Measurements from ENCODE around the gene MRPL41. TPM values are rescaled to one million over a fixed set of nuclear protein-coding genes. Genes with fewer than 3 reads are reported as not detected.

The MRPL41 gene
- total RNA-seq, 1 experiment from 2014 or later: 66.6 TPM

- TF ChIP-seq EZH2 (IDR thresholded peaks at IDR 0.05; ENCODE audit: borderline replicate concordance, low read depth, low read length, poor library complexity, severe bottlenecking) (no peak), CTCF (conservative IDR thresholded peaks at IDR 0.05; ENCODE audit: low read depth, low read length) (no peak)
- H3K4me3 ChIP-seq (ENCODE audit: low read depth, low read length, poor library complexity, severe bottlenecking): no peak overlapping the region
- H3K9me3 ChIP-seq (ENCODE audit: low read depth, low read length, poor library complexity, severe bottlenecking): no peaks in the 10 kb centered on the region
- H3K36me3 ChIP-seq (ENCODE audit: insufficient read depth, low read length, poor library complexity, severe bottlenecking): no peaks in the 10 kb centered on the region
- no peak overlapping the region for H3K27ac ChIP-seq (ENCODE audit: low read depth, low read length, poor library complexity, severe bottlenecking)
- intact Hi-C loops (cut with micrococcal nuclease; ENCODE audit: unreplicated experiment): no loop called here
- DNase-seq (ENCODE audit: low spot score): no peak
- peaks cover 5% of the 10 kb centered on the region for H3K4me1 ChIP-seq (ENCODE audit: insufficient read depth, low read length, poor library complexity, severe bottlenecking)
- H3K27me3 ChIP-seq (replicated peaks; ENCODE audit: insufficient read depth, low read depth, low read length, poor library complexity): no peaks in the 10 kb centered on the region
- CTCF ChIA-PET: no interaction called here
- POLR2A ChIA-PET (ENCODE audit: low non-redundant PET): no interaction called here
- no TSS peak for BruUV-seq (replicated peaks)
Observed at GRCh38 chr9:137538058-137538457, 13.6 kb upstream of the MRPL41 start.

- no peak for TF ChIP-seq CTCF (conservative IDR thresholded peaks at IDR 0.05; ENCODE audit: low read depth, low read length)
- TF ChIP-seq EZH2 (IDR thresholded peaks at IDR 0.05; ENCODE audit: borderline replicate concordance, low read depth, low read length, poor library complexity, severe bottlenecking): no peak
- BruUV-seq (replicated peaks): no TSS peak
- no peak overlapping the region for H3K27ac ChIP-seq (ENCODE audit: low read depth, low read length, poor library complexity, severe bottlenecking)
- no peak overlapping the region for H3K4me3 ChIP-seq (ENCODE audit: low read depth, low read length, poor library complexity, severe bottlenecking)
- DNase-seq (ENCODE audit: low spot score): no peak
- no peaks in the 10 kb centered on the region for H3K27me3 ChIP-seq (replicated peaks; ENCODE audit: insufficient read depth, low read depth, low read length, poor library complexity)
- H3K4me1 ChIP-seq (ENCODE audit: insufficient read depth, low read length, poor library complexity, severe bottlenecking): peaks cover 5% of the 10 kb centered on the region
- intact Hi-C loops (cut with micrococcal nuclease; ENCODE audit: unreplicated experiment): no loop called here
- ChIA-PET CTCF (no interaction called here), POLR2A (ENCODE audit: low non-redundant PET) (no interaction called here)
- H3K9me3 ChIP-seq (ENCODE audit: low read depth, low read length, poor library complexity, severe bottlenecking): no peaks in the 10 kb centered on the region
- H3K36me3 ChIP-seq (ENCODE audit: insufficient read depth, low read length, poor library complexity, severe bottlenecking): no peaks in the 10 kb centered on the region
Observed at GRCh38 chr9:137540536-137540935, 11.1 kb upstream of the MRPL41 start.

- Histone ChIP-seq H3K9me3 (ENCODE audit: low read depth, low read length, poor library complexity, severe bottlenecking) (no peaks in the 10 kb centered on the region), H3K4me3 (ENCODE audit: low read depth, low read length, poor library complexity, severe bottlenecking) (no peak overlapping the region), H3K4me1 (ENCODE audit: insufficient read depth, low read length, poor library complexity, severe bottlenecking) (peaks cover 5% of the 10 kb centered on the region), H3K27me3 (replicated peaks; ENCODE audit: insufficient read depth, low read depth, low read length, poor library complexity) (no peaks in the 10 kb centered on the region), H3K27ac (ENCODE audit: low read depth, low read length, poor library complexity, severe bottlenecking) (no peak overlapping the region), H3K36me3 (ENCODE audit: insufficient read depth, low read length, poor library complexity, severe bottlenecking) (no peaks in the 10 kb centered on the region)
- no peak for DNase-seq (ENCODE audit: low spot score)
- intact Hi-C loops (cut with micrococcal nuclease; ENCODE audit: unreplicated experiment): no loop called here
- POLR2A ChIA-PET (ENCODE audit: low non-redundant PET): interaction anchor here (0.6 kb wide), 1 partner anchor 240 kb away, joined by 3 read pairs; the partner anchor contains the start of gene NRARP
- no TSS peak for BruUV-seq (replicated peaks)
- CTCF ChIA-PET: no interaction called here
- TF ChIP-seq CTCF (conservative IDR thresholded peaks at IDR 0.05; ENCODE audit: low read depth, low read length) (no peak), EZH2 (IDR thresholded peaks at IDR 0.05; ENCODE audit: borderline replicate concordance, low read depth, low read length, poor library complexity, severe bottlenecking) (no peak)
Observed at GRCh38 chr9:137542486-137542885, 9.2 kb upstream of the MRPL41 start.

Data from A673 (cell line).